ENCODE results near the gene TUBB4A.
A peak's percentile ranks its signal among the peaks of the same experiment; 100 is the strongest.

DNA sequence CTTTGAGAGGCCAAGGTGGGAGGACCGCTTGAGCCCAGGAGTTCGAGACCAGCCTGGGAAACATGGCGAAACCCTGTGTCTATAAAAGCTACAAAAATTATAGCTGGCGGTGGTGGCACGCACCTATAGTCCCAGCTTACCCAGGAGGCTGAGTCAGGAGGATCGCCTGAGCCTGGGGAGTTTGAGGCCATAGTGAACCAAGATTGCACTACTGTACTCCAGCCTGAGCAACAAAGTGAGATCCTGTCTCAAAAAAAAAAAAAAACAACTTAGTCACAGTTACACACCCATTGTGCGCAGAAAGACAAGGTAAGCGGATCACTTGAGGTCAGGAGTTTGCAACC lies 19.8 kb downstream of the TUBB4A start:
- TF ChIP-seq, protein P1, sequence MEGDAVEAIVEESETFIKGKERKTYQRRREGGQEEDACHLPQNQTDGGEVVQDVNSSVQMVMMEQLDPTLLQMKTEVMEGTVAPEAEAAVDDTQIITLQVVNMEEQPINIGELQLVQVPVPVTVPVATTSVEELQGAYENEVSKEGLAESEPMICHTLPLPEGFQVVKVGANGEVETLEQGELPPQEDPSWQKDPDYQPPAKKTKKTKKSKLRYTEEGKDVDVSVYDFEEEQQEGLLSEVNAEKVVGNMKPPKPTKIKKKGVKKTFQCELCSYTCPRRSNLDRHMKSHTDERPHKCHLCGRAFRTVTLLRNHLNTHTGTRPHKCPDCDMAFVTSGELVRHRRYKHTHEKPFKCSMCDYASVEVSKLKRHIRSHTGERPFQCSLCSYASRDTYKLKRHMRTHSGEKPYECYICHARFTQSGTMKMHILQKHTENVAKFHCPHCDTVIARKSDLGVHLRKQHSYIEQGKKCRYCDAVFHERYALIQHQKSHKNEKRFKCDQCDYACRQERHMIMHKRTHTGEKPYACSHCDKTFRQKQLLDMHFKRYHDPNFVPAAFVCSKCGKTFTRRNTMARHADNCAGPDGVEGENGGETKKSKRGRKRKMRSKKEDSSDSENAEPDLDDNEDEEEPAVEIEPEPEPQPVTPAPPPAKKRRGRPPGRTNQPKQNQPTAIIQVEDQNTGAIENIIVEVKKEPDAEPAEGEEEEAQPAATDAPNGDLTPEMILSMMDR (IDR thresholded peaks at IDR 0.05): peak in 1 of 12 donors; percentile 5
- TF ChIP-seq POLR2A (IDR thresholded peaks at IDR 0.05): no peak

All from heart left ventricle (tissue), 13 donors.